GM23338 (cell line): Measurements from ENCODE around the gene KIRREL3. TPM values are rescaled to one million over a fixed set of nuclear protein-coding genes. Genes with fewer than 3 reads are reported as not detected.

Experiments
- ATAC-seq: fragments of 200-7000 bp; cut with Tn5 transposase; 3 replicates; pipeline ENCODE4 v1.9.1; 2020
- DNase-seq: peaks from one replicate; pipeline ENCODE4 v3.0.0-alpha.2; 2015; ENCODE audit warnings: low spot score
- H2AFZ ChIP-seq: fragments of 200-600 bp; sonication (generic); 2 replicates; pipeline ENCODE4 v1.8.0; 2016; ENCODE audit warnings: antibody characterized with exemption, mild to moderate bottlenecking, moderate library complexity
- H3F3A ChIP-seq: fragments of 200-600 bp; sonication (generic); replicated peaks from 2 replicates; pipeline ENCODE4 v1.8.0; 2017; ENCODE audit warnings: antibody characterized with exemption, mixed run types, low read depth
- H3K27ac ChIP-seq: fragments of 200-600 bp; sonication (generic); 2 replicates; pipeline ENCODE4 v1.6.1; 2016; ENCODE audit warnings: low read depth
- H3K27me3 ChIP-seq: fragments of 200-600 bp; sonication (generic); 2 replicates; pipeline ENCODE4 v1.8.0; 2016; ENCODE audit warnings: mild to moderate bottlenecking, mixed run types, moderate library complexity; ENCODE audit not compliant: insufficient read depth
- H3K36me3 ChIP-seq: fragments of 200-600 bp; sonication (generic); 2 replicates; pipeline ENCODE4 v1.8.0; 2016; ENCODE audit warnings: mild to moderate bottlenecking; ENCODE audit not compliant: insufficient read depth
- H3K4me1 ChIP-seq: fragments of 200-600 bp; sonication (generic); 2 replicates; pipeline ENCODE4 v1.8.0; 2016; ENCODE audit warnings: mild to moderate bottlenecking, moderate library complexity; ENCODE audit not compliant: insufficient read depth
- H3K4me2 ChIP-seq: fragments of 200-600 bp; sonication (generic); 2 replicates; pipeline ENCODE4 v1.7.1; 2017; ENCODE audit warnings: mixed run types
- H3K4me3 ChIP-seq: fragments of 200-600 bp; sonication (generic); 2 replicates; pipeline ENCODE4 v1.6.1; 2016; ENCODE audit warnings: mixed run types
- H3K79me2 ChIP-seq: fragments of 200-600 bp; sonication (generic); replicated peaks from 2 replicates; pipeline ENCODE4 v1.8.0; 2017; ENCODE audit warnings: mild to moderate bottlenecking; ENCODE audit not compliant: insufficient read depth
- H3K9me2 ChIP-seq: fragments of 200-600 bp; sonication (generic); 2 replicates; pipeline ENCODE4 v1.8.0; 2017; ENCODE audit not compliant: insufficient read depth
- H4K20me1 ChIP-seq: fragments of 200-600 bp; sonication (generic); replicated peaks from 2 replicates; pipeline ENCODE4 v1.8.0; 2017; ENCODE audit warnings: mild to moderate bottlenecking; ENCODE audit not compliant: insufficient read depth
- H3K27ac Mint-ChIP-seq: 2 replicates; pipeline ENCODE4 v1.8.0; 2020; ENCODE audit warnings: inconsistent platforms, mild to moderate bottlenecking, moderate library complexity, mixed read lengths
- H3K27me3 Mint-ChIP-seq: 3 replicates; pipeline ENCODE4 v1.8.0; 2022; ENCODE audit warnings: low read depth, mild to moderate bottlenecking, moderate library complexity, mixed read lengths, inconsistent platforms; ENCODE audit not compliant: insufficient read depth, poor library complexity
- H3K36me3 Mint-ChIP-seq: 3 replicates; pipeline ENCODE4 v1.8.0; 2021; ENCODE audit warnings: low read depth, mild to moderate bottlenecking, inconsistent platforms, moderate library complexity, mixed read lengths
- H3K4me1 Mint-ChIP-seq: 3 replicates; pipeline ENCODE4 v1.8.0; 2020; ENCODE audit warnings: mild to moderate bottlenecking, inconsistent platforms, mixed read lengths
- H3K4me3 Mint-ChIP-seq: 3 replicates; pipeline ENCODE4 v1.8.0; 2021; ENCODE audit warnings: moderate library complexity, mild to moderate bottlenecking, inconsistent platforms, mixed read lengths
- H3K9me3 Mint-ChIP-seq: 3 replicates; pipeline ENCODE4 v1.8.0; 2020; ENCODE audit warnings: moderate library complexity, mild to moderate bottlenecking, inconsistent platforms, mixed read lengths
- CREB1 ChIP-seq: fragments of 250-450 bp; sonication (Bioruptor Pico); IDR thresholded peaks from 2 replicates; pipeline ENCODE4 v1.5.0; 2020; ENCODE audit warnings: low read depth, mild to moderate bottlenecking, moderate library complexity
- EZH2 ChIP-seq: fragments of 200-600 bp; sonication (generic); IDR thresholded peaks from one replicate; pipeline ENCODE4 v1.8.0; 2017; ENCODE audit warnings: antibody characterized with exemption, mild to moderate bottlenecking, low read depth; ENCODE audit not compliant: unreplicated experiment
- EZH2phosphoT487 ChIP-seq: fragments of 200-600 bp; sonication (generic); IDR thresholded peaks from one replicate; pipeline ENCODE4 v1.8.1; 2018; ENCODE audit warnings: antibody characterized with exemption; ENCODE audit not compliant: unreplicated experiment
- JUNB ChIP-seq: IDR thresholded peaks from one replicate; pipeline ENCODE4 v1.6.1; 2016; ENCODE audit warnings: antibody characterized with exemption; ENCODE audit not compliant: unreplicated experiment
- NANOG ChIP-seq: IDR thresholded peaks from 2 replicates; pipeline ENCODE4 v1.6.1; 2016; ENCODE audit warnings: antibody characterized with exemption, borderline replicate concordance
- POLR2AphosphoS5 ChIP-seq: IDR thresholded peaks from 2 replicates; pipeline ENCODE4 v1.6.1; 2016; ENCODE audit warnings: antibody characterized with exemption, low read depth
- STAT1 ChIP-seq: IDR thresholded peaks from one replicate; pipeline ENCODE4 v1.6.1; 2016; ENCODE audit warnings: antibody characterized with exemption; ENCODE audit not compliant: unreplicated experiment
- ZNF114 ChIP-seq: fragments of 250-450 bp; sonication (Bioruptor Pico); IDR thresholded peaks from 2 replicates; pipeline ENCODE4 v1.5.0; 2020; ENCODE audit warnings: mild to moderate bottlenecking, moderate library complexity
- polyA plus RNA-seq: library from polyadenylated mRNA; unstranded; fragments of >200 nt; fragmentation: Nextera tagmentation; extraction: Ambion mirVana; gene quantifications from 2 replicates; pipeline ENCODE4 v1.2.1, GENCODE V29; 2016
- total RNA-seq: library from RNA; depleted of rRNA; stranded (reverse); fragments of >200 nt; shearing (Covaris generic); gene quantifications from 2 replicates; pipeline ENCODE4 v1.2.3, GENCODE V29; 2014
- TF ChIP-seq, protein P1 (sequence below), 2 experiments: fragments of 200-600 bp in 1 of 2; sonication (generic) in 1 of 2; conservative IDR thresholded peaks; 2 replicates each; pipeline versions ENCODE4 v1.5.1 to v1.6.1; 2016 to 2017; ENCODE audit warnings: antibody characterized with exemption in 2 of 2, low read depth in 2 of 2, mild to moderate bottlenecking in 2 of 2, moderate library complexity in 1 of 2
- TF ChIP-seq, protein P2 (sequence below): IDR thresholded peaks from 2 replicates; pipeline ENCODE4 v1.6.1; 2016; ENCODE audit warnings: antibody characterized with exemption
- TF ChIP-seq, protein P3 (sequence below): fragments of 250-450 bp; sonication (Bioruptor Pico); IDR thresholded peaks from 2 replicates; pipeline ENCODE4 v1.5.0; 2020; ENCODE audit warnings: mild to moderate bottlenecking, moderate library complexity

Gene KIRREL3
- total and polyA plus RNA-seq, 2 experiments from 2014 or later = 0.13 to 1.5 TPM

DNA sequence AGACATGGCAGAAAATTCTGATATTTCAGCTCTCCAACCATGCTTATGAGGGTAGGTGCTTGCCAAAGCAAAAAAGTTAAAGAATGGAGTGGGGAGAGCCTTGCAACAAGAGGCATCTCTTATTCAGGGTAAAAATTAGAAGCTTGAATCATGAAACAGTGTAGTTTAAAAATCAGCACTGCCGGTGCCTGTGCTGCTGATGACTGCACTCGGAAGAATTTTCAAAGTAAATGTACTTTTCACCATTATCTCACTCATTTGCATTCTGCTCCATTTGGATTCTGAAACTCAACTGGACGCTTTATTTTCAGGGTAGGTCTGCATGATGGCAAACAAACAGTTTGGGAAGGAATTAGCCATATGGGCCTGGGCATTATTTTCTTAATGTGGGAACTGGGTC is 126.3 kb downstream of the KIRREL3 start (continued):
- no peak for TF ChIP-seq EZH2phosphoT487
- TF ChIP-seq ZNF114 (CRISPR knock-in tag) = no peak
- no peak for TF ChIP-seq JUNB
- TF ChIP-seq, protein P1, sequence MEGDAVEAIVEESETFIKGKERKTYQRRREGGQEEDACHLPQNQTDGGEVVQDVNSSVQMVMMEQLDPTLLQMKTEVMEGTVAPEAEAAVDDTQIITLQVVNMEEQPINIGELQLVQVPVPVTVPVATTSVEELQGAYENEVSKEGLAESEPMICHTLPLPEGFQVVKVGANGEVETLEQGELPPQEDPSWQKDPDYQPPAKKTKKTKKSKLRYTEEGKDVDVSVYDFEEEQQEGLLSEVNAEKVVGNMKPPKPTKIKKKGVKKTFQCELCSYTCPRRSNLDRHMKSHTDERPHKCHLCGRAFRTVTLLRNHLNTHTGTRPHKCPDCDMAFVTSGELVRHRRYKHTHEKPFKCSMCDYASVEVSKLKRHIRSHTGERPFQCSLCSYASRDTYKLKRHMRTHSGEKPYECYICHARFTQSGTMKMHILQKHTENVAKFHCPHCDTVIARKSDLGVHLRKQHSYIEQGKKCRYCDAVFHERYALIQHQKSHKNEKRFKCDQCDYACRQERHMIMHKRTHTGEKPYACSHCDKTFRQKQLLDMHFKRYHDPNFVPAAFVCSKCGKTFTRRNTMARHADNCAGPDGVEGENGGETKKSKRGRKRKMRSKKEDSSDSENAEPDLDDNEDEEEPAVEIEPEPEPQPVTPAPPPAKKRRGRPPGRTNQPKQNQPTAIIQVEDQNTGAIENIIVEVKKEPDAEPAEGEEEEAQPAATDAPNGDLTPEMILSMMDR (conservative IDR thresholded peaks at IDR 0.05; ENCODE audit: low read depth in 2 of 2) = no peak

DNA sequence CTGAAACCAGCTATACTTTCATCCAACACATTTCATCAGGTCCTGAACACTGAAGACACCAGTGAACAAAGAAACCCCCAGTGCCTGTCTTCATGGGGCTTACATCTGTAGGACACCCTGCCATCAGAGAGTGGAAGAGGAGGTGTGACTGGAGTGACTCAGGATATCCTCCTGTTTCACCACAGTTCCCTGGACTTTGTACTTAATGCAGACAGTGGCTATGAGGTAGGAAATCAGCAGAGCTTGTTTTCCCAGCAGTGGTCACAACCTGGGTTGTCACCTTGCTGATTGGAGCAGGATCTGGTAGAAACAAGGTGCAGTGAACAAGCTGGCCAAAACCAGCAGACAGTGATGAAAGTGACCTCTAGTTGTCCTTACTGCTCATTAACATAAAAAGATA is 128.8 kb downstream of the KIRREL3 start:
- Histone ChIP-seq H4K20me1 (no peaks in the 10 kb centered on the region), H3K4me3 (no peak overlapping the region), H3K9me2 (no peaks in the 10 kb centered on the region), H3K27me3 (no peaks in the 10 kb centered on the region), H3K79me2 (no peaks in the 10 kb centered on the region), H3F3A (no peaks in the 10 kb centered on the region), H3K27ac (no peak overlapping the region), H3K4me2 (no peak overlapping the region), H2AFZ (no peak overlapping the region), H3K36me3 (no peaks in the 10 kb centered on the region), H3K4me1 (no peaks in the 10 kb centered on the region)
- H3K4me1 Mint-ChIP-seq = peaks cover 5% of the 10 kb centered on the region; the same call in 1 of the 3 replicates
- ATAC-seq = no peak
- H3K27me3 Mint-ChIP-seq = no peaks in the 10 kb centered on the region
- H3K36me3 Mint-ChIP-seq = peaks cover 12% of the 10 kb centered on the region
- no peak overlapping the region for H3K27ac Mint-ChIP-seq
- DNase-seq = no peak
- no peak overlapping the region for H3K4me3 Mint-ChIP-seq
- peaks cover 17% of the 10 kb centered on the region for H3K9me3 Mint-ChIP-seq
- TF ChIP-seq, protein P2, sequence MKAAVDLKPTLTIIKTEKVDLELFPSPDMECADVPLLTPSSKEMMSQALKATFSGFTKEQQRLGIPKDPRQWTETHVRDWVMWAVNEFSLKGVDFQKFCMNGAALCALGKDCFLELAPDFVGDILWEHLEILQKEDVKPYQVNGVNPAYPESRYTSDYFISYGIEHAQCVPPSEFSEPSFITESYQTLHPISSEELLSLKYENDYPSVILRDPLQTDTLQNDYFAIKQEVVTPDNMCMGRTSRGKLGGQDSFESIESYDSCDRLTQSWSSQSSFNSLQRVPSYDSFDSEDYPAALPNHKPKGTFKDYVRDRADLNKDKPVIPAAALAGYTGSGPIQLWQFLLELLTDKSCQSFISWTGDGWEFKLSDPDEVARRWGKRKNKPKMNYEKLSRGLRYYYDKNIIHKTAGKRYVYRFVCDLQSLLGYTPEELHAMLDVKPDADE = no peak
- no peak for TF ChIP-seq CREB1 (CRISPR knock-in tag)
- no peak for TF ChIP-seq EZH2phosphoT487
- TF ChIP-seq NANOG = no peak
- TF ChIP-seq EZH2 = no peak
- TF ChIP-seq STAT1 = no peak
- TF ChIP-seq, protein P3, sequence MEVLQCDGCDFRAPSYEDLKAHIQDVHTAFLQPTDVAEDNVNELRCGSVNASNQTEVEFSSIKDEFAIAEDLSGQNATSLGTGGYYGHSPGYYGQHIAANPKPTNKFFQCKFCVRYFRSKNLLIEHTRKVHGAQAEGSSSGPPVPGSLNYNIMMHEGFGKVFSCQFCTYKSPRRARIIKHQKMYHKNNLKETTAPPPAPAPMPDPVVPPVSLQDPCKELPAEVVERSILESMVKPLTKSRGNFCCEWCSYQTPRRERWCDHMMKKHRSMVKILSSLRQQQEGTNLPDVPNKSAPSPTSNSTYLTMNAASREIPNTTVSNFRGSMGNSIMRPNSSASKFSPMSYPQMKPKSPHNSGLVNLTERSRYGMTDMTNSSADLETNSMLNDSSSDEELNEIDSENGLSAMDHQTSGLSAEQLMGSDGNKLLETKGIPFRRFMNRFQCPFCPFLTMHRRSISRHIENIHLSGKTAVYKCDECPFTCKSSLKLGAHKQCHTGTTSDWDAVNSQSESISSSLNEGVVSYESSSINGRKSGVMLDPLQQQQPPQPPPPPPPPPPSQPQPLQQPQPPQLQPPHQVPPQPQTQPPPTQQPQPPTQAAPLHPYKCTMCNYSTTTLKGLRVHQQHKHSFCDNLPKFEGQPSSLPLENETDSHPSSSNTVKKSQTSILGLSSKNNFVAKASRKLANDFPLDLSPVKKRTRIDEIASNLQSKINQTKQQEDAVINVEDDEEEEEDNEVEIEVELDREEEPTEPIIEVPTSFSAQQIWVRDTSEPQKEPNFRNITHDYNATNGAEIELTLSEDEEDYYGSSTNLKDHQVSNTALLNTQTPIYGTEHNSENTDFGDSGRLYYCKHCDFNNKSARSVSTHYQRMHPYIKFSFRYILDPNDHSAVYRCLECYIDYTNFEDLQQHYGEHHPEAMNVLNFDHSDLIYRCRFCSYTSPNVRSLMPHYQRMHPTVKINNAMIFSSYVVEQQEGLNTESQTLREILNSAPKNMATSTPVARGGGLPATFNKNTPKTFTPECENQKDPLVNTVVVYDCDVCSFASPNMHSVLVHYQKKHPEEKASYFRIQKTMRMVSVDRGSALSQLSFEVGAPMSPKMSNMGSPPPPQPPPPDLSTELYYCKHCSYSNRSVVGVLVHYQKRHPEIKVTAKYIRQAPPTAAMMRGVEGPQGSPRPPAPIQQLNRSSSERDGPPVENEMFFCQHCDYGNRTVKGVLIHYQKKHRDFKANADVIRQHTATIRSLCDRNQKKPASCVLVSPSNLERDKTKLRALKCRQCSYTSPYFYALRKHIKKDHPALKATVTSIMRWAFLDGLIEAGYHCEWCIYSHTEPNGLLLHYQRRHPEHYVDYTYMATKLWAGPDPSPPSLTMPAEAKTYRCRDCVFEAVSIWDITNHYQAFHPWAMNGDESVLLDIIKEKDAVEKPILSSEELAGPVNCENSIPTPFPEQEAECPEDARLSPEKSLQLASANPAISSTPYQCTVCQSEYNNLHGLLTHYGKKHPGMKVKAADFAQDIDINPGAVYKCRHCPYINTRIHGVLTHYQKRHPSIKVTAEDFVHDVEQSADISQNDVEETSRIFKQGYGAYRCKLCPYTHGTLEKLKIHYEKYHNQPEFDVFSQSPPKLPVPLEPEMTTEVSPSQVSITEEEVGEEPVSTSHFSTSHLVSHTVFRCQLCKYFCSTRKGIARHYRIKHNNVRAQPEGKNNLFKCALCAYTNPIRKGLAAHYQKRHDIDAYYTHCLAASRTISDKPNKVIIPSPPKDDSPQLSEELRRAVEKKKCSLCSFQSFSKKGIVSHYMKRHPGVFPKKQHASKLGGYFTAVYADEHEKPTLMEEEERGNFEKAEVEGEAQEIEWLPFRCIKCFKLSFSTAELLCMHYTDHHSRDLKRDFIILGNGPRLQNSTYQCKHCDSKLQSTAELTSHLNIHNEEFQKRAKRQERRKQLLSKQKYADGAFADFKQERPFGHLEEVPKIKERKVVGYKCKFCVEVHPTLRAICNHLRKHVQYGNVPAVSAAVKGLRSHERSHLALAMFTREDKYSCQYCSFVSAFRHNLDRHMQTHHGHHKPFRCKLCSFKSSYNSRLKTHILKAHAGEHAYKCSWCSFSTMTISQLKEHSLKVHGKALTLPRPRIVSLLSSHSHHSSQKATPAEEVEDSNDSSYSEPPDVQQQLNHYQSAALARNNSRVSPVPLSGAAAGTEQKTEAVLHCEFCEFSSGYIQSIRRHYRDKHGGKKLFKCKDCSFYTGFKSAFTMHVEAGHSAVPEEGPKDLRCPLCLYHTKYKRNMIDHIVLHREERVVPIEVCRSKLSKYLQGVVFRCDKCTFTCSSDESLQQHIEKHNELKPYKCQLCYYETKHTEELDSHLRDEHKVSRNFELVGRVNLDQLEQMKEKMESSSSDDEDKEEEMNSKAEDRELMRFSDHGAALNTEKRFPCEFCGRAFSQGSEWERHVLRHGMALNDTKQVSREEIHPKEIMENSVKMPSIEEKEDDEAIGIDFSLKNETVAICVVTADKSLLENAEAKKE (CRISPR knock-in tag) = no peak
- TF ChIP-seq, protein P1 (conservative IDR thresholded peaks at IDR 0.05; ENCODE audit: low read depth in 2 of 2) = no peak
- TF ChIP-seq POLR2AphosphoS5 = no peak
